ENCODE results near the gene SULT1A2. TPM values are rescaled to one million over a fixed set of nuclear protein-coding genes. Genes with fewer than 3 reads are reported as not detected.

SULT1A2 gene
- total RNA-seq, 1 donor from 2014 or later, result not detected

DNA sequence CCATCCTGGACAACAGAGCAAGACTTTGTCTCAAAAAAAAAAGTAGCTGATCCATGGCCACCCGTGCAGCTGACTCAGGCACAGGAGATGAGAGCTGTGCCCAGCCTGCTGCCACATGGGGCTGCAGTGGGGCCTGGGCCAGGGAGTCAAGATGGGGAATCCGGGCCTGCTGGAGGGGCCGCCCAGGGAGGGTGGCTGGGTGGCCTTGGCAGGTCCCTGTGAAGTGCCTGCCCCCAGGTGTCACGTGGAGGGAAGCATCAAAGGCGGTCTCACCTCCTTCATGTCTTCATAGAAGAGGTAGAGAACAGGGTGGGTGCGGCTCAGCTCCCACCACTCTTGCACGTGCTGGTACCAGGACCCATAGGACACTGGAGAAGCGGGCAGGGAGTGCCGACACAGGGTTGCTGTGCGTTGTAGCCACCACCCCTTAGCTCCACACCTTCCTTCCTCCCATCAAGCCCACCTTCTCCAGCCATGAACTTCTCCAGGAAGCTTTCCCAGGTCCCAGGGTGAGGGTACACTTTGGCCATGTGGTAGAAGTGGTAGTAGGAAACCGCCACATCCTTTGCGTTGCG lies 3.8 kb downstream of the SULT1A2 start:
- H3K4me1 ChIP-seq, result no peaks in the 10 kb centered on the region
- H3K27ac ChIP-seq, result no peak overlapping the region
- intact Hi-C loops (cut with DNase I), result no loop called here
- H3K9me3 ChIP-seq, result no peaks in the 10 kb centered on the region
- peaks cover 0 to 31% of the 10 kb centered on the region in 2 donors for H3K36me3 ChIP-seq
- H3K27me3 ChIP-seq, result no peaks in the 10 kb centered on the region
- no peak overlapping the region for H3K4me3 ChIP-seq
- no peak for DNase-seq (ENCODE audit: extremely low spot score in 2 of 2)
- TF ChIP-seq, protein P1, sequence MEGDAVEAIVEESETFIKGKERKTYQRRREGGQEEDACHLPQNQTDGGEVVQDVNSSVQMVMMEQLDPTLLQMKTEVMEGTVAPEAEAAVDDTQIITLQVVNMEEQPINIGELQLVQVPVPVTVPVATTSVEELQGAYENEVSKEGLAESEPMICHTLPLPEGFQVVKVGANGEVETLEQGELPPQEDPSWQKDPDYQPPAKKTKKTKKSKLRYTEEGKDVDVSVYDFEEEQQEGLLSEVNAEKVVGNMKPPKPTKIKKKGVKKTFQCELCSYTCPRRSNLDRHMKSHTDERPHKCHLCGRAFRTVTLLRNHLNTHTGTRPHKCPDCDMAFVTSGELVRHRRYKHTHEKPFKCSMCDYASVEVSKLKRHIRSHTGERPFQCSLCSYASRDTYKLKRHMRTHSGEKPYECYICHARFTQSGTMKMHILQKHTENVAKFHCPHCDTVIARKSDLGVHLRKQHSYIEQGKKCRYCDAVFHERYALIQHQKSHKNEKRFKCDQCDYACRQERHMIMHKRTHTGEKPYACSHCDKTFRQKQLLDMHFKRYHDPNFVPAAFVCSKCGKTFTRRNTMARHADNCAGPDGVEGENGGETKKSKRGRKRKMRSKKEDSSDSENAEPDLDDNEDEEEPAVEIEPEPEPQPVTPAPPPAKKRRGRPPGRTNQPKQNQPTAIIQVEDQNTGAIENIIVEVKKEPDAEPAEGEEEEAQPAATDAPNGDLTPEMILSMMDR (IDR thresholded peaks at IDR 0.05), result no peak
- TF ChIP-seq POLR2A (IDR thresholded peaks at IDR 0.05) (no peak), POLR2AphosphoS5 (IDR thresholded peaks at IDR 0.05; ENCODE audit: insufficient read depth in 1 of 2, low read depth in 1 of 2) (no peak)

DNA sequence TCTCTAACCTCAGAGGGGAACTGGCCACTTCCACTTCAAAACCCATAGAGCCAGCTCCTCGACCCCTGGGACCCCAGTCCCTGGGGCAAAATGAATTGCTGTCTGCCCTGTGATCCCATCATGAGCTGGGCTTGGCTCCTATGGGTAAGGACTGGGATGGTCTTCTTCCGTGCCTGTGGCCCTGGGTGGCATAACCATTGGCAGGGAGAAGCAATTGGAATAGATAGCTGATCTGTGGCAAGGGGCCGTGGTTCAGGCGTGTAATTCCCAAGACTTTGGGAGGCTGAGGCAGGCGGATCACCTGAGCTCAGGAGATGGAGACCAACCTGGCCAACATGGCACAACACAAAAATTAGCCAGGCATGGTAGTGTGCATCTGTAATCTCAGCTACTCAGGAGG lies 4.3 kb downstream of the SULT1A2 start:
- TF ChIP-seq, protein P1 (IDR thresholded peaks at IDR 0.05), result no peak
- TF ChIP-seq POLR2AphosphoS5 (IDR thresholded peaks at IDR 0.05; ENCODE audit: insufficient read depth in 1 of 2, low read depth in 1 of 2) (no peak), POLR2A (IDR thresholded peaks at IDR 0.05) (no peak)
- peaks cover 0 to 31% of the 10 kb centered on the region in 2 donors for H3K36me3 ChIP-seq

GRCh38 chr16:28591355-28591754 lies 5.5 kb downstream of the SULT1A2 start:
- intact Hi-C loops (cut with DNase I), result no loop called here
- Histone ChIP-seq H3K27me3 (no peaks in the 10 kb centered on the region), H3K4me3 (no peak overlapping the region), H3K4me1 (no peaks in the 10 kb centered on the region), H3K9me3 (no peaks in the 10 kb centered on the region), H3K27ac (no peak overlapping the region), H3K36me3 (peaks cover 0 to 40% of the 10 kb centered on the region in 2 donors)
- TF ChIP-seq, protein P1 (IDR thresholded peaks at IDR 0.05), result no peak
- TF ChIP-seq POLR2A (IDR thresholded peaks at IDR 0.05) (no peak), POLR2AphosphoS5 (IDR thresholded peaks at IDR 0.05; ENCODE audit: insufficient read depth in 1 of 2, low read depth in 1 of 2) (no peak)
- no peak for DNase-seq (ENCODE audit: extremely low spot score in 2 of 2)

More for the DNA sequence above, 4.3 kb downstream of the SULT1A2 start:
- Histone ChIP-seq H3K9me3 (no peaks in the 10 kb centered on the region), H3K4me1 (no peaks in the 10 kb centered on the region), H3K4me3 (no peak overlapping the region), H3K27ac (no peak overlapping the region), H3K27me3 (no peaks in the 10 kb centered on the region)
- intact Hi-C loops (cut with DNase I), result no loop called here
- no peak for DNase-seq (ENCODE audit: extremely low spot score in 2 of 2)

- TF ChIP-seq POLR2AphosphoS5 (IDR thresholded peaks at IDR 0.05; ENCODE audit: insufficient read depth in 1 of 2, low read depth in 1 of 2), result no peak
- TF ChIP-seq, protein P1 (IDR thresholded peaks at IDR 0.05), result no peak
- TF ChIP-seq POLR2A (IDR thresholded peaks at IDR 0.05), result no peak
- H3K27ac ChIP-seq, result no peak overlapping the region
- H3K9me3 ChIP-seq, result no peaks in the 10 kb centered on the region
- intact Hi-C loops (cut with DNase I), result no loop called here
- H3K4me3 ChIP-seq, result no peak overlapping the region
- H3K4me1 ChIP-seq, result no peaks in the 10 kb centered on the region
- no peak for DNase-seq (ENCODE audit: extremely low spot score in 2 of 2)
- H3K27me3 ChIP-seq, result no peaks in the 10 kb centered on the region
- peaks cover 0 to 46% of the 10 kb centered on the region in 2 donors for H3K36me3 ChIP-seq
Observed at GRCh38 chr16:28590384-28591340, 6.2 kb downstream of the SULT1A2 start.

Measured in vagina (tissue), 2 donors.